Measurements from ENCODE around the gene LRRC75B.
"Not testable (repeated sequence)": the region's sequence is repeated elsewhere in the genome, so short reads cannot be mapped to it uniquely, and the experiment has no call there.

LRRC75B gene

GRCh38 chr22:24608327-24608726 lies 15.5 kb upstream of the LRRC75B start:
- Mint-ChIP-seq H3K27ac (peak overlapping the region in 1 of 2 donors; percentile 90), H3K4me3 (peak overlapping the region; percentile 84 to 98), H3K4me1 (peaks cover 42% of the 10 kb centered on the region)
- ATAC-seq, H3K9me3 Mint-ChIP-seq, H3K27me3 Mint-ChIP-seq, DNase-seq: not testable (repeated sequence)

- peak; percentile 76 for ATAC-seq
- Mint-ChIP-seq H3K4me3 (peak overlapping the region; percentile 84 to 98), H3K4me1 (peaks cover 50% of the 10 kb centered on the region), H3K27ac (peak overlapping the region; percentile 97 to 100)
- H3K9me3 Mint-ChIP-seq, H3K27me3 Mint-ChIP-seq: not testable (repeated sequence)
- peak; percentile 42 to 57 for DNase-seq
Measured at GRCh38 chr22:24607429-24607983, 14.6 kb upstream of the LRRC75B start.

GRCh38 chr22:24606340-24606739 lies 13.5 kb upstream of the LRRC75B start:
- DNase-seq, H3K4me3 Mint-ChIP-seq, ATAC-seq, H3K9me3 Mint-ChIP-seq, H3K27me3 Mint-ChIP-seq: not testable (repeated sequence)
- H3K27ac Mint-ChIP-seq, result peak overlapping the region in 1 of 2 donors; percentile 35
- H3K4me1 Mint-ChIP-seq, result peaks cover 61% of the 10 kb centered on the region

- Mint-ChIP-seq H3K4me3 (peak overlapping the region; percentile 69 to 76), H3K27ac (peak overlapping the region; percentile 22 to 60), H3K4me1 (peaks cover 60% of the 10 kb centered on the region)
- not testable (repeated sequence) for H3K9me3 Mint-ChIP-seq, H3K27me3 Mint-ChIP-seq
- peak; percentile 67 for ATAC-seq
- peak; percentile 27 to 31 for DNase-seq
Measured at GRCh38 chr22:24603770-24604629, 11.1 kb upstream of the LRRC75B start.

GRCh38 chr22:24602847-24603769 lies 10.2 kb upstream of the LRRC75B start, which contains the start of gene GGT1:
GGT1 (plus strand) TSS chr22:24603193; CDS start chr22:24611082, 7,889 bp downstream.
- H3K27me3 Mint-ChIP-seq, DNase-seq, H3K9me3 Mint-ChIP-seq: not testable (repeated sequence)
- Mint-ChIP-seq H3K27ac (peak within 1 kb of the TSS; percentile 22 to 60), H3K4me3 (peak within 1 kb of the TSS; percentile 69 to 76), H3K4me1 (peaks cover 51% of the 10 kb centered on the region)
- peak; percentile 2 for ATAC-seq

GRCh38 chr22:24602105-24602749 lies 9.4 kb upstream of the LRRC75B start:
- H3K4me3 Mint-ChIP-seq, result not testable (repeated sequence)

GRCh38 chr22:24601217-24602104 lies 8.6 kb upstream of the LRRC75B start:
- Mint-ChIP-seq H3K27ac (no peak overlapping the region), H3K9me3 (no peaks in the 10 kb centered on the region), H3K27me3 (no peaks in the 10 kb centered on the region), H3K4me1 (peaks cover 40% of the 10 kb centered on the region), H3K4me3 (no peak overlapping the region)
- DNase-seq (peak in 1 of 2 donors; percentile 32), ATAC-seq (no peak)

More at GRCh38 chr22:24602105-24602749, 9.4 kb upstream of the LRRC75B start:
- DNase-seq, H3K9me3 Mint-ChIP-seq, H3K27me3 Mint-ChIP-seq, ATAC-seq: not testable (repeated sequence)
- H3K27ac Mint-ChIP-seq, result peak overlapping the region in 1 of 2 donors; percentile 3
- H3K4me1 Mint-ChIP-seq, result peaks cover 42% of the 10 kb centered on the region

GRCh38 chr22:24599958-24600715 lies 7.3 kb upstream of the LRRC75B start:
- not testable (repeated sequence) for DNase-seq, H3K9me3 Mint-ChIP-seq, ATAC-seq, H3K27me3 Mint-ChIP-seq, H3K4me3 Mint-ChIP-seq
- peaks cover 37% of the 10 kb centered on the region for H3K4me1 Mint-ChIP-seq
- peak overlapping the region in 1 of 2 donors; percentile 35 for H3K27ac Mint-ChIP-seq

- ATAC-seq (no peak), DNase-seq (no peak)
- Mint-ChIP-seq H3K9me3 (no peaks in the 10 kb centered on the region), H3K4me1 (peaks cover 36% of the 10 kb centered on the region), H3K27me3 (peaks cover 4% of the 10 kb centered on the region), H3K27ac (peak overlapping the region in 1 of 2 donors; percentile 35), H3K4me3 (no peak overlapping the region)
Measured at GRCh38 chr22:24599514-24599913, 6.6 kb upstream of the LRRC75B start.

GRCh38 chr22:24597076-24597475 lies 4.2 kb upstream of the LRRC75B start:
- not testable (repeated sequence) for H3K27ac Mint-ChIP-seq, H3K9me3 Mint-ChIP-seq, H3K4me3 Mint-ChIP-seq, ATAC-seq, DNase-seq
- Mint-ChIP-seq H3K4me1 (peaks cover 24% of the 10 kb centered on the region), H3K27me3 (peaks cover 26% of the 10 kb centered on the region)

GRCh38 chr22:24595863-24596262 lies 3.0 kb upstream of the LRRC75B start:
- no peaks in the 10 kb centered on the region for H3K9me3 Mint-ChIP-seq
- ATAC-seq, result no peak
- peaks cover 32% of the 10 kb centered on the region for H3K27me3 Mint-ChIP-seq
- H3K27ac Mint-ChIP-seq, result peak overlapping the region in 1 of 2 donors; percentile 25
- H3K4me3 Mint-ChIP-seq, result no peak overlapping the region
- H3K4me1 Mint-ChIP-seq, result peaks cover 13% of the 10 kb centered on the region
- DNase-seq, result no peak

- no peak for DNase-seq
- Mint-ChIP-seq H3K27ac (no peak overlapping the region), H3K4me3 (no peak overlapping the region), H3K27me3 (peaks cover 32% of the 10 kb centered on the region), H3K4me1 (peaks cover 13% of the 10 kb centered on the region), H3K9me3 (no peaks in the 10 kb centered on the region)
- ATAC-seq, result no peak
Measured at GRCh38 chr22:24595228-24595627, 2.4 kb upstream of the LRRC75B start.

GRCh38 chr22:24594569-24595120 lies 1.8 kb upstream of the LRRC75B start:
- ATAC-seq (no peak), DNase-seq (no peak)
- Mint-ChIP-seq H3K27ac (no peak overlapping the region), H3K4me1 (peaks cover 13% of the 10 kb centered on the region), H3K27me3 (peaks cover 32% of the 10 kb centered on the region), H3K4me3 (no peak overlapping the region), H3K9me3 (no peaks in the 10 kb centered on the region)
